NT2/D1 (cell line): Measurements from ENCODE around the gene GJA3.

Source experiments
- YY1 ChIP-seq: IDR thresholded peaks from 2 replicates; pipeline ENCODE4 v1.6.1; 2011; ENCODE audit not compliant: insufficient read length, insufficient read depth
- ZNF274 ChIP-seq: IDR thresholded peaks from 2 replicates; pipeline ENCODE4 v1.6.1; 2011; ENCODE audit warnings: mild to moderate bottlenecking, low read depth, low read length

DNA sequence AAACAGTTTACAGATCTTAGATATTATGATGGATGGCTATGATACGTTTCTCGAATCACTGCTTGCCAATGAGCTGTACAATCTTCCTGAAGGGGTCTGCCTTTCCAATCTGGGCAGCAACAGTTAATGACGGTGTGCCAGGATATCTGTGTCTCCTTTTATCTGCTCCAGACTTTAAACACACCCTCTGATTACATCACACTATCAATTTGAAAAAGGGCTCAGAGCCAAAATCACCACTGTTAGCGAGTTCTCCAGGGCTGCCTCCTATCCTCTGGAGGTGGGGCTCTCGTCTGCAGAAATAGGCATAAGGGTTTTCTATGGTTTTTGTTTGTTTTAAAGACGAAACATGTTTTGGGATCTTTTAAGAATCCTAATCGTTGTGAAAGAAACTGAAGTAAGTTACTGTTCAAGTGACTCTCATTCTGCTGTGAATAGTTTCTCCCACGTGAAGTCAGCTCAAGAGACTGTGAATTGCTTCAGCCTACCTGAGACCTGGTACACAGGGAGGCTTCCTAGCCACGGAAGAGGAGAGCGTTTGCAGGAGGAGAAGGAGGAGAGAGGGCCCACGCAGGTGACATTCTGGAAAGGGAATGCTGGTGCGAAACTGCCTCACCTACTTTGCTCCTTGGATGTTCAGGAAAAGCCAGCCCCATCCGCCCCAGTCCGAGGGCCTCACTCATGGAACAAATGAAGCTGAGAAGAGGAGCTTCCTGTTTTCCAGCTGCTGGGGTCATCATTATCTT lies 15.2 kb upstream of the GJA3 start:
- TF ChIP-seq ZNF274 (no peak), YY1 (no peak)
